T47D (cell line): Measurements from ENCODE around the gene DAAM1.

Source experiments
- DNase-seq, 2 experiments: peaks; one replicate each; pipeline versions ENCODE4 v3.0.0 to v3.0.0-alpha.2; 2011 to 2012; ENCODE audit warnings: low read depth in 1 of 2, low spot score in 1 of 2
- JUND ChIP-seq: IDR thresholded peaks from 2 replicates; pipeline ENCODE4 v1.6.1; 2012; ENCODE audit warnings: low read depth
- in situ Hi-C: cut with HindIII; loops from 2 replicates; pipeline ENCODE4 v1.10.0; 2016; ENCODE audit warnings: low sequenced_read_pairs, low pct_unique_long_range_greater_than_20kb

The DAAM1 gene

DNA sequence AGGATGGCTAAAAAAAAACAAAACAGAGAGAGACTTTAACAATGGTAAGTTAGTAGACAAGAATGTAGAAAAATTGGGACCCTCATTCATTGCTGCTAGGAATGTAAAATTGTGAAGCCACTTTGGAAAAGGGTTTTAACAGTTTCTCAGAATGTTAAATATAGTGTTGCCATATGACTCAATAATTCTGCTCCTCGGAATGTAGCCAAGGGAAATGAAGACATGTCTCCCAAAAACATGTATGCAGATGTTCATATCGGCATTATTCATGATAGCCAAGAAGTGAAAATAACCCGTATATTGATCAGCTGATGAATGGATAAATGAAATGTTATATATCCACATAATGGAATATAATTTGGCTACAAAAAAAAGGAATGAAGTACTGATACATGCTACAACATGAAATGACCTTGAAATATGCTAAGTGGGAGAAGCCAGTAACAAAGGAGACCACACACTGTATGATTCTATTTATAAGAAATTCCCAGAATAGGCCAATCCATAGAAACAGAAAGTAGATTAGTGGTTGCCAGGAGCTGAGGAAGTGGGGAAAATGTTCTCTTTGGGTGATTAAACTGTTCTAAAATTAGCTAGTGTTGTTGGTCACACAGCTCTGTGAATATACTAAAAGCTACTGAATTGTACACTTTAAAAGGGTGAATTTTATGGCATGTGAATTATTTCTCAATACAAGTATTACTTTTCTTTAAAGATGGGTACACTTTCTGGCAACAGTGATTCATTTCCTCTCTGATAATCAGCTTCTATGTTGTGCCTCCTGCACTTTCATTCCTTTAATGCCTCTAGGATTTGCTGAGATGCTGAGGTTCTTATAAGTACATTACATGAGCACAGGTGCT is 132.5 kb downstream of the DAAM1 start:
- in situ Hi-C loops, result no loop called here
- no peak for DNase-seq
- TF ChIP-seq JUND, result no peak

DNA sequence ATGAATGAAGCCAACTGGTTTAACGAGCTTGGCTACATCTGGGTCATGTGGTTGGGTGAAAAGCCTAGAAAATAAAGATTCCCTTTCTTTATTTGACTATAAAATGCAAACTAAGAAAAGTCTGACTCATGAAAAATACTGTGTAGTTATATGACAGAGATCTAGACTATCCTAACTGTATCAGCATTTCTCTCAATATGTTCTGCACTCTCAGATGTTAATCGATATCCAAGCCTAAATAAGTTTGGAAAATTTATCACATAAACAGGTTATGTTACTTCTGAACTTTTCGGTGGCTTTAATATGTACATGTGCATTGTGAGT is 133.1 kb downstream of the DAAM1 start:
- TF ChIP-seq JUND, result no peak
- DNase-seq, result peak in 1 of 2 experiments; percentile 30
- in situ Hi-C loops, result no loop called here

DNA sequence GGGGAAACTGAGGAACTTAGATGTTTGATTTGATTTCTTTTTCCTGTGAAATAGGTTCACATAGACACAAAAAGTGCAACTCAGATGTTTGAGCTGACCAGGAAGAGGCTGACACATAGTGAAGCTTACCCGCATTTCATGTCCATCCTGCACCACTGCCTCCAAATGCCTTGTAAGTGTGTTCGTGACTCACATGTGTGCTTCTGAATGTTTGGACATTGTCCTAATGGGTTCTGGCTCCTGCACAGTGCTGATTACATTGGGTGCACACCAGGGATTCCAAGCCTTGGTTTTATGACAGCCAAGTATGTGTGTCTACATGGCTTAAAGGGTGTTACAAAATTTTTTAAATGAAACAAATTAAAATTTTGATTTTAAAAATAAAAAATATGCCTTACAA is 137.4 kb downstream of the DAAM1 start:
- TF ChIP-seq JUND, result no peak
- in situ Hi-C loops, result no loop called here
- DNase-seq, result no peak

DNA sequence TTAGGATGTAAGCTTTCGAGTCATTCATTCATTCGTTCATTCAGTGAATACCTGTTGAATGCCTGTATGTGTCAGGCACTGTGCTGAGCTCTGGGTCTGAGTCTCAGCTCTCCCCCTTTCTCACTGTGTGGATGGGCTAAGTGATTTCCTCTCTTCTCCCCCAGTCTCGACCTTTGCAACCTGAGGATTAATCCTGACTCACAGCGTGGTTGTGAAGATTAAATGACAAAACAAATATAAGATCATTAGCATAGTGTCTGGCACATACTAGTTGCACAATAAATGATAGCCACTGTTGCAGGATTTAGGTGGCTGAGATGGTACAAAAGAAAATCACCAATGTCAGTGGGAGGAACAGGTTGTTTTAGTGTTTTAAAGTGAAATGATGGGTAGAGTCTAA is 140.0 kb downstream of the DAAM1 start:
- in situ Hi-C loops, result no loop called here
- no peak for TF ChIP-seq JUND
- no peak for DNase-seq

DNA sequence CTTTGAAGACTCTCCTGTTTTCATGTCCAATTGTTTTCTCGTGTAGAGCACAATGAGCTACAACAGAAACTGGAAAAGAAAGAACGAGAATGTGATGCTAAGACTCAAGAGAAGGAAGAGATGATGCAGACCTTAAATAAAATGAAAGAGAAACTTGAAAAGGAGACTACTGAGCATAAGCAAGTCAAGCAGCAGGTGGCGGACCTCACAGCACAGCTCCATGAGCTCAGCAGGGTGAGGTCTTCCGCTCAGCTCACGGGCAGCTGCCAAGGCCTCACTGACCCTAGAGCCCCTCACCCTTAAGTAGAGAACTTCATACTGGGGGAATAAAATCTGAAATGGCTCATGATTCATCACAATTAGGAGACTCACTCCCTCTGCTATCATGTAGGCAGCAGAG is 142.0 kb downstream of the DAAM1 start:
- DNase-seq, result no peak
- no peak for TF ChIP-seq JUND
- in situ Hi-C loops, result no loop called here

DNA sequence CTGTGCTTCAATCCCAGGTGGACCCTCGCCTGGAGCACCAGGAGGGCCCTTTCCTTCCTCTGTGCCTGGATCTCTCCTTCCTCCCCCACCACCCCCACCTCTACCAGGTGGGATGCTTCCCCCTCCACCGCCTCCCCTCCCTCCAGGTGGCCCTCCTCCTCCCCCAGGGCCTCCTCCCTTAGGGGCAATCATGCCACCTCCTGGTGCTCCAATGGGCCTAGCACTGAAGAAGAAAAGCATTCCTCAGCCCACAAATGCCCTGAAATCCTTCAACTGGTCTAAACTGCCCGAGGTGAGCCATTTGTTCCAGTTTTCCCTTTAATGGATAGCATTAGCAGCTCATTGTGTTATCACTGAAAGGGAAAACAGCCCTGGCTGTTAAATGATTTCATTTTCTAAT is 142.8 kb downstream of the DAAM1 start:
- TF ChIP-seq JUND, result no peak
- in situ Hi-C loops, result no loop called here
- no peak for DNase-seq

DNA sequence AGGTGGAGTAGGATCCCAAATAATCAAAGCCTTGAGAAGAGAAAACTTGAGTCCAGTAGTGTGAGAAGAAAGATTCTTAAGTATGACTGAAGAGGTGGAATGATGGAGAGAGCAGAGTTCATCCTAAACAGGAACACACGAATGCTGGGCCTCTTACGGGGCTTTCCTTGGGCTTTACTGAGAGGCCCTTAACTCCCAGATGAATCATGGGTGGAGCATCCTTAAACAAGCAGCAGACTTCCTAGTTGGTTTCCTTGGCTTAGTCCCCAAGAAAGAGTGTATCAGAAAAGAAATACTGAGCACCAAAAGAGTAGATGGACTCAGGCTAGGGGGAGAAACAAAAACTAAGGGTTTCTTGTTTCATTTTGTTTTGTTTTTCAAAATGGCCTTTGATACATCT is 144.3 kb downstream of the DAAM1 start:
- DNase-seq, result no peak
- in situ Hi-C loops, result no loop called here
- no peak for TF ChIP-seq JUND

DNA sequence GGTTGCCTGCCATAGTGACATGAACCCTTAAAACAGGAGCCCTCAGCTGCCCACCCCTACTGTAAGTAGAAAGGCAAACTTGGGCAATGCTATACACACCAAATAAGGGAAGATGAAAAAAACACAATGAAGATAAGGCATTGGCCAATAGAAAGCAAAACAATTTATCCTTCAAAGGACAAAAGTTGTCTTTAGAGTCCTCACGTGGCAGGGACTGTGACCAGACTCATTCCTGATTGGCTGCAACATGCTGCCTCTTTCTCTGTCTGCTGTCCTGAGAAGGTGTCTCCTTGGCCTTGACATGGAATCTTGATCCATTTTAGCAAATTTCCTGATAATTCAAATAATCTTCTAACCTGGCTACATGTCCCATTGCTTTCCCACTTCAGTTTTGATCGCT is 144.8 kb downstream of the DAAM1 start:
- TF ChIP-seq JUND, result no peak
- no peak for DNase-seq
- in situ Hi-C loops, result no loop called here

DNA sequence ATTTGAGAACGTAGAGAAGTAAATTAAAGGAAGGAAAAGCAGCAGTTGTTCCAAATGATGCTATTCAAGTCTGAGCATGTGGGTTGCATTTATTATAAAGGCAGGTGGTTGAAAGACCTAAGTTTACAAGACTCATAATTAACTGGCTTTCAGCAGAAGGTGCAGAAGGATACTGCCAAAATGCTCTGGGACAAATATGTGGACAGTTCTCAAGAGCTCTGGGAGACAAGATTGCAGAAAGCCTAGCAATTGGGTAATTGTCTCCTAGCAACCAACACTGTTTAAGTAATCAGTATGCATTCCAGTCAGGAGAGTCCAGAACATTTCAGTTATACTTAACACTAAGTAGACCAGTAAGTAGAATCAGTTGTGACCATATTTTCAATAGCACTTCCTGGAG is 145.2 kb downstream of the DAAM1 start:
- peak in 1 of 2 experiments; percentile 44 for DNase-seq
- in situ Hi-C loops, result no loop called here
- TF ChIP-seq JUND, result no peak

DNA sequence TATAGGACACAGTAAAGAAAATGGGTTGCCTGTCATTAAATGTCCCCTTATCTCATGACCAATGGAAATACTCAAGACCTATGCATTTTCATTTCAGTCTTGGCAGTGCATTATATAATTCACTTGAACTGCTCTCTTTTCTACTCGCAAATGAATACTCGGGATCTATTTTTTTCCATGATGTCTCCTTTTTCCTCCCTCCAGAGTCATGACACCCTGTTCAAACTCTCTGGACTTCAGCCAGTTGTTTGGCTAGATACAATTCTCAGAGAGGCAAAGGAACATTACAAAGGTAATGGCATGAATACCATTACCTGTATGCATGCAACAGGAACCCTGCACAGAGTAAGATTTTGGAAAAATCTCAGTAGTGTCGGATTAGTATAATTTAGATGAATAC is 145.8 kb downstream of the DAAM1 start:
- no peak for DNase-seq
- in situ Hi-C loops, result no loop called here
- no peak for TF ChIP-seq JUND

DNA sequence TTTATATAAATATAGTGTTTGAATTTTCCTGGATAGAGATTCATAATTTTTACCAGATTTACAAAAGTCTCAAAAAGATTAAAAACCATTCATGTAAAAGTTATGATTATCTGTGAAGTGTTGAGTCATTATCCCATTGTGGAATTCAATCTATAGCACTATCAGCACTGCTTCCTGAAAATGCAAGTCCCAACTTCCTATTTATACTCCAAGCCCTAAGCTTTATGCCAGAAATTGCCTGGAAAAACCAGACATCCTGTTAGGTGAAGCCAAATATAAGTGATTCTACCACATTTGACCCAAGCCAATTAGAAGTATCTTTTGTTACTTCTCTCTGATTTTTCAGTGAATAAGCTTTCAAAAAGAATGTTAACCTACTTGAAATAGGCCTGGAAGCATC is 147.6 kb downstream of the DAAM1 start:
- DNase-seq, result no peak
- in situ Hi-C loops, result no loop called here
- TF ChIP-seq JUND, result no peak

DNA sequence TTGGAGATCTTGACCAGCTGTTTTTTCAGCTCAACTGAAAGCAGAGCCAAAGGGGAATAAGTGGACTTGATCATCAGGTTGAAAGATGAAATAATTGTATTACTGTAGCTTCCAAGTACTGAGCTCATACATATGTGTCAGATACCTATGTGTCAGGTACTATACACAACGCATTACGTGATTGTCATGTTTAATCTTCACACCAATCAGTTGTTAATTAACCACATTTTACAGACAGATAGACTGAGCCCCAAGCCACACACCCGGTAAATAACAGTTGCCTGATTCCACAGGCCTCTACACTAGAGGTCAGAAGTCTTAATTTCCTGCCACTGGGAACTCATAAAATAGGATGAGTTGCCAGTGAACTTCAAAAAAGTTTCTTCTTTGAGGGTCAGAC is 148.2 kb downstream of the DAAM1 start:
- no peak for DNase-seq
- no peak for TF ChIP-seq JUND
- in situ Hi-C loops, result no loop called here

DNA sequence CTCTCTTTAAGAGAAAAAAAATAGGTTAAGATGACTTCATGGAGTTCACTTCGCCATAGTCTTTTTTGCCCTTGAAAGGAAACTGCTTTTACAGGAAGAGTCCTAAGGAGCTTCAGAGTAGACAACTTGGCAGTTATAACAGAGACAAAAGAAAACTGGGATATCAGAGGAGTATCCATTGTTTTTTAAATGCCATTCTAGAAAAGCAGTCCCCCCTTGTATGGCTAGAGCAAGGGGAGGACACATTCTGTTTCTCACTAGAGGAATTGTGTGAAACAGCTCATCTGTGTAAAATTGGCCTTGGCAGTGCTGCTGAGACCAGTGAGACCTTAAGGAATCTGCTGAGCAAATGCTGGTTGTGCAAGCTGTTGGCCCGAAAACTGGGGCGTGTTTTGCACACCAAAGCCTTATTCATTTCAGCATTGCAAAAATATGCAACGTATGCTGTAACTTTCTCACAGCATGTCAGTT is 148.7 kb downstream of the DAAM1 start:
- no peak for DNase-seq
- no peak for TF ChIP-seq JUND
- in situ Hi-C loops, result no loop called here

DNA sequence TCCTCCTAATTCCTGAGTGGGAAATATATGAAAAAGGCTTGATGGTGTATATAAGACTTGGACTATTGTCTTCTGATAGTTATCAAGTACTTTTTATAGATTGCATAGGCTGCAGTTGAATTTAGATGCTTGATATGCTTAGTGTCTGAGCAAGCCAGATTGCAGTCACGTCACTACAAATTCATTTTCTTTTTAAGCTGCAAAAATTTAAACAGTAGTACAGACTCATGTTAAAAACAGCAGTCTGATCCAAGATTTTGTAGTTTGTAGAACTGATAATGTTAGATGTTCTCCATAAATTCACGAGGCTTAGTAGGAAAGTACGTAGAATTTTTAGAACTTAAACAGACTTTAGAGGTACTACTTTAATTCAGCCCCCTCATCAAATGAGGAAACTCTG is 150.3 kb downstream of the DAAM1 start:
- DNase-seq, result no peak
- in situ Hi-C loops, result no loop called here
- no peak for TF ChIP-seq JUND
